Heart left ventricle (tissue), 11 donors: Measurements from ENCODE around the gene APOA5. TPM values are rescaled to one million over a fixed set of nuclear protein-coding genes. Genes with fewer than 3 reads are reported as not detected.

ENCODE experiments used
- polyA plus RNA-seq, 2 donors: library from polyadenylated mRNA; stranded (reverse); fragments of 200-250 nt; gene quantifications; one replicate each; pipeline ENCODE4 v1.2.3, GENCODE V29; 2013
- total RNA-seq, 9 donors: library from RNA; depleted of rRNA in 2 of 9; stranded (reverse); fragments of >200 nt in 2 of 9; fragmentation: NEBNext Ultra II Directional in 3 of 9; extraction: Animal tissue kit (Norgen Biotek cat#: 25700) in 3 of 9; gene quantifications; one replicate each; pipeline versions ENCODE4 v1.1.0 to v1.2.4, GENCODE V29; 2016 to 2023
- donor health status: ischemic (EF 13 %, LVEDD 7.1; RV severe dilation, severe dysfunction).
- donor health status: healthy with polysubstance abuse.
- donor health status: DM: no; HTN: yes; CAD: no.
- donor health status: DM: no; HTN: no; CAD: no.
- donor health status: ischemic (EF 25% LVEDD 5.7; RV mildly dilated, moderate dysfunction).
- donor health status: healthy.
- donor health status: DM: yes; HTN: yes; CAD: no.
- donor health status: PGD.
- donor health status: nonischemic (EF 23%, LVEDD 6.1; RV moderate dilation, normal function).

The APOA5 gene
- total and polyA plus RNA-seq, 11 donors = not detected

Other genes with a start within 250 kb of the APOA5 start
- 10 to 100 TPM in 1 of 9 donors, 1 to 10 TPM in 8; 5.8 to 10.0 (median 7.1) TPM for gene BUD13, start 18.9 kb downstream of the APOA5 start, total RNA-seq
- gene BUD13, start 18.9 kb downstream of the APOA5 start, polyA plus RNA-seq = 1 to 10 TPM; 4.3 to 8.5 TPM
- 10 to 100 TPM in 8 of 9 donors, 1 to 10 TPM in 1; 9.7 to 48.7 (median 27.1) TPM for gene ZPR1, start 3.9 kb downstream of the APOA5 start, total RNA-seq
- gene ZPR1, start 3.9 kb downstream of the APOA5 start, polyA plus RNA-seq = 10 to 100 TPM in 1 of 2 donors, 1 to 10 TPM in 1; 6.2 to 59.4 TPM
- gene APOA4, start 31.4 kb upstream of the APOA5 start, total RNA-seq = not detected
- under 1 TPM in 1 of 2 donors, not detected in 1; 0.86 TPM for gene APOA4, start 31.4 kb upstream of the APOA5 start, polyA plus RNA-seq
- gene APOC3, start 38.0 kb upstream of the APOA5 start, total RNA-seq = 1 to 10 TPM in 1 of 9 donors, under 1 TPM in 1, not detected in 7; 0.39 to 9.9 TPM
- not detected for gene APOC3, start 38.0 kb upstream of the APOA5 start, polyA plus RNA-seq
- 100 to 1,000 TPM in 2 of 9 donors, 10 to 100 TPM in 6, 1 to 10 TPM in 1; 10.0 to 383 (median 59.3) TPM for gene APOA1, start 45.7 kb upstream of the APOA5 start, total RNA-seq
- 100 to 1,000 TPM in 1 of 2 donors, 10 to 100 TPM in 1; 87.7 to 422 TPM for gene APOA1, start 45.7 kb upstream of the APOA5 start, polyA plus RNA-seq